ENCODE data around the gene HNRNPR. TPM values are rescaled to one million over a fixed set of nuclear protein-coding genes. Genes with fewer than 3 reads are reported as not detected.

The HNRNPR gene
- total and polyA plus RNA-seq, 9 of the 15 experiments (the other 6 are each of a cell fraction or from before 2014, with no cell fraction given): 80.9 to 372 (median 301) TPM

DNA sequence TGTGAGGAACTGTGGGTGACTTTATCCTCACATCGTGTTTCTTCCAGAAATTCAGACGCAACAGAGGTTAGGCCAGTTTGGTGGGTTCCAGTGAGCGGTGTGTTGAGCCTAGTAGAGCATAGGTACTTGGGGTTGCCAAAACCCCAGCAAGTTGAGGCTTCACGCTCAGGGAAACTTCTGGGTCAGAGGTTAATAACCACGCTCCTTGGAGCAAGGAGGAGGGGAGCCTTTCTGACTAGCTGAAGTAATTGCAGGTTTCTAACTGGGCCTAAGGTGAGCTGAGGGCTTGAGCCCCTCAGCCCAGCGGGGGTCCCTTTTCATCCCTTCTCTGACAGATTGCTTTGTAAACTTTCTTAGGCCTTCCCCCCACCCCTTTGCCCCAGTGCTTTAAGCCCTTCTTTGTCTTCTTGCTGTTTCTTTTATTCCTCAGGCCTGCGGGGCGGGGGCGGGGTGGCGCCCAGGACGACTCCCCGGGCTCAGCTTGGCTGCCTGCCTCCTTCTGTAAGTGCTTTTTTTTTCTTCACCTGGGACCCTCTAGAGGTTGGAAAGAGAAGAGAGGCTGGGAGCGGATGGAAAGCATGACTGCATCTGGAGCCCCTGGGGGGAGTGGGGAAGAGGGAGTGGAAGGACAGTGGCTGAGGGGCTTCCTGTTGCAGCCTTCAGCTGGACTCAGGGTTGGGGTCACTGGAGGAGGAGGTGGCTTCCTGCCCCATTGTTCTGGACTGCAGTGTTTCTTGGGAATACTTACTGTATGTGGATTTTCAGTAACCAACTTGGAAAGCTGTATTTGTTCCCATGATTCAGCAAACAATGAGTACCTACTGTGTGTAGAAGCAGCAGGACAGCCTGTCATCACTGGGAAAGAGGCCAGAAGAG is 26.9 kb upstream of the HNRNPR start (continued):
- TF ChIP-seq E4F1 (CRISPR knock-in tag; IDR thresholded peaks at IDR 0.05; ENCODE audit: borderline replicate concordance) (no peak), DIDO1 (tag; IDR thresholded peaks at IDR 0.05; ENCODE audit: low read depth) (no peak), RBM14 (IDR thresholded peaks at IDR 0.05; ENCODE audit: borderline replicate concordance, insufficient read depth, low read depth, low read length) (no peak), MCM3 (IDR thresholded peaks at IDR 0.05) (no peak), MEIS2 (IDR thresholded peaks at IDR 0.05; ENCODE audit: partially characterized antibody) (no peak), XRCC5 (IDR thresholded peaks at IDR 0.05; ENCODE audit: low read depth, low read length) (no peak), SIRT6 (IDR thresholded peaks at IDR 0.05; ENCODE audit: low read depth, low read length) (no peak), FOXA3 (CRISPR knock-in tag; conservative IDR thresholded peaks at IDR 0.05 in 1 of 2, IDR thresholded peaks at IDR 0.05 in 1 of 2) (no peak), IFI16 (CRISPR knock-in tag; IDR thresholded peaks at IDR 0.05) (no peak), ZNF232 (CRISPR knock-in tag; IDR thresholded peaks at IDR 0.05) (no peak), TCF3 (CRISPR knock-in tag; IDR thresholded peaks at IDR 0.05) (no peak), ZNF12 (CRISPR knock-in tag; IDR thresholded peaks at IDR 0.05) (no peak), BMI1 (IDR thresholded peaks at IDR 0.05; ENCODE audit: low read length) (no peak), ZNF717 (CRISPR knock-in tag; IDR thresholded peaks at IDR 0.05) (no peak), BRD4 (IDR thresholded peaks at IDR 0.05) (peak; percentile 27; the same call in 1 of the 2 replicates), ZBTB33 (CRISPR knock-in tag; IDR thresholded peaks at IDR 0.05) (no peak), KAT8 (IDR thresholded peaks at IDR 0.05; ENCODE audit: low read depth) (no peak)
- TF ChIP-seq, protein P1, sequence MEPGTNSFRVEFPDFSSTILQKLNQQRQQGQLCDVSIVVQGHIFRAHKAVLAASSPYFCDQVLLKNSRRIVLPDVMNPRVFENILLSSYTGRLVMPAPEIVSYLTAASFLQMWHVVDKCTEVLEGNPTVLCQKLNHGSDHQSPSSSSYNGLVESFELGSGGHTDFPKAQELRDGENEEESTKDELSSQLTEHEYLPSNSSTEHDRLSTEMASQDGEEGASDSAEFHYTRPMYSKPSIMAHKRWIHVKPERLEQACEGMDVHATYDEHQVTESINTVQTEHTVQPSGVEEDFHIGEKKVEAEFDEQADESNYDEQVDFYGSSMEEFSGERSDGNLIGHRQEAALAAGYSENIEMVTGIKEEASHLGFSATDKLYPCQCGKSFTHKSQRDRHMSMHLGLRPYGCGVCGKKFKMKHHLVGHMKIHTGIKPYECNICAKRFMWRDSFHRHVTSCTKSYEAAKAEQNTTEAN (CRISPR knock-in tag; IDR thresholded peaks at IDR 0.05): no peak
- TF ChIP-seq, protein P2, sequence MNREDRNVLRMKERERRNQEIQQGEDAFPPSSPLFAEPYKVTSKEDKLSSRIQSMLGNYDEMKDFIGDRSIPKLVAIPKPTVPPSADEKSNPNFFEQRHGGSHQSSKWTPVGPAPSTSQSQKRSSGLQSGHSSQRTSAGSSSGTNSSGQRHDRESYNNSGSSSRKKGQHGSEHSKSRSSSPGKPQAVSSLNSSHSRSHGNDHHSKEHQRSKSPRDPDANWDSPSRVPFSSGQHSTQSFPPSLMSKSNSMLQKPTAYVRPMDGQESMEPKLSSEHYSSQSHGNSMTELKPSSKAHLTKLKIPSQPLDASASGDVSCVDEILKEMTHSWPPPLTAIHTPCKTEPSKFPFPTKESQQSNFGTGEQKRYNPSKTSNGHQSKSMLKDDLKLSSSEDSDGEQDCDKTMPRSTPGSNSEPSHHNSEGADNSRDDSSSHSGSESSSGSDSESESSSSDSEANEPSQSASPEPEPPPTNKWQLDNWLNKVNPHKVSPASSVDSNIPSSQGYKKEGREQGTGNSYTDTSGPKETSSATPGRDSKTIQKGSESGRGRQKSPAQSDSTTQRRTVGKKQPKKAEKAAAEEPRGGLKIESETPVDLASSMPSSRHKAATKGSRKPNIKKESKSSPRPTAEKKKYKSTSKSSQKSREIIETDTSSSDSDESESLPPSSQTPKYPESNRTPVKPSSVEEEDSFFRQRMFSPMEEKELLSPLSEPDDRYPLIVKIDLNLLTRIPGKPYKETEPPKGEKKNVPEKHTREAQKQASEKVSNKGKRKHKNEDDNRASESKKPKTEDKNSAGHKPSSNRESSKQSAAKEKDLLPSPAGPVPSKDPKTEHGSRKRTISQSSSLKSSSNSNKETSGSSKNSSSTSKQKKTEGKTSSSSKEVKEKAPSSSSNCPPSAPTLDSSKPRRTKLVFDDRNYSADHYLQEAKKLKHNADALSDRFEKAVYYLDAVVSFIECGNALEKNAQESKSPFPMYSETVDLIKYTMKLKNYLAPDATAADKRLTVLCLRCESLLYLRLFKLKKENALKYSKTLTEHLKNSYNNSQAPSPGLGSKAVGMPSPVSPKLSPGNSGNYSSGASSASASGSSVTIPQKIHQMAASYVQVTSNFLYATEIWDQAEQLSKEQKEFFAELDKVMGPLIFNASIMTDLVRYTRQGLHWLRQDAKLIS (CRISPR knock-in tag; IDR thresholded peaks at IDR 0.05): 0 out of 2 replicates have a peak, but pooled peaks have one; percentile 6

Data from K562 (cell line).